EL (cell line): ENCODE results near the gene CASTOR1.

Experiments
- DNase-seq: peaks from one replicate; pipeline ENCODE4 v3.0.0-alpha.2; 2016

The CASTOR1 gene

DNA sequence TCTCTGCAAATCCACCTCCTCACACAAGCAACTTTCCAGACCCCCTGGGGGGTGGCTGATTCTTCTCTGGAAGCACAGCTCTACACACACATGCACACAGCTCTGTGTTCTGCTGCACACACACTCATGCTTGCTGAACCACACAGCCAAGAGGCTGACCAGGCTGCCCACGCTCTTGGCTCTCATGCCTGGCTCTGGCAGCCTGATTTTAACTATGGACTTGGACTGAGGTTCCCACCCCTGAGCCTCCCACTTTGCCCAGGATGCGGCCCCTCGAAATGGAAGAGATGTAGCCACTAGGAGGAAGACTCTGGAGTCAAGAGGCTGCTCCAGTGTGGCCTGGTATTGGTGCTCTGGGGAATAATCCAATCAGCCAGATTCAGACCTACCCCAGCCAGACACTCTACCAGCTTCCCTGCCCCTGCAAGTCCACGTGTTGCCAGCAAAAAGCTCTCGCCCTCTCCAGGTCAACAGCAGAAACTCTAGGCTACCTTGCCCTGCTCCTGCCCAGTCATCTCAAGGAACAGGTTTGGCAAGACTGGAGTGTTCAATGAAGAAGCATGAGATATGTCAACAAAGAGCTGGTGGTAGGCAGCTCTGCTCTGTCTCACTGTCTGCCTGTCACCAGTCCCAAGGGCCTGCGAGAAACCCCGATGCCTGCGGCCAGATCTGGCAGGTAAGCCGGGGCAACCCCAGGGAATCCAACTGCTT, 8.8 kb upstream of the CASTOR1 start:
- no peak for DNase-seq

DNA sequence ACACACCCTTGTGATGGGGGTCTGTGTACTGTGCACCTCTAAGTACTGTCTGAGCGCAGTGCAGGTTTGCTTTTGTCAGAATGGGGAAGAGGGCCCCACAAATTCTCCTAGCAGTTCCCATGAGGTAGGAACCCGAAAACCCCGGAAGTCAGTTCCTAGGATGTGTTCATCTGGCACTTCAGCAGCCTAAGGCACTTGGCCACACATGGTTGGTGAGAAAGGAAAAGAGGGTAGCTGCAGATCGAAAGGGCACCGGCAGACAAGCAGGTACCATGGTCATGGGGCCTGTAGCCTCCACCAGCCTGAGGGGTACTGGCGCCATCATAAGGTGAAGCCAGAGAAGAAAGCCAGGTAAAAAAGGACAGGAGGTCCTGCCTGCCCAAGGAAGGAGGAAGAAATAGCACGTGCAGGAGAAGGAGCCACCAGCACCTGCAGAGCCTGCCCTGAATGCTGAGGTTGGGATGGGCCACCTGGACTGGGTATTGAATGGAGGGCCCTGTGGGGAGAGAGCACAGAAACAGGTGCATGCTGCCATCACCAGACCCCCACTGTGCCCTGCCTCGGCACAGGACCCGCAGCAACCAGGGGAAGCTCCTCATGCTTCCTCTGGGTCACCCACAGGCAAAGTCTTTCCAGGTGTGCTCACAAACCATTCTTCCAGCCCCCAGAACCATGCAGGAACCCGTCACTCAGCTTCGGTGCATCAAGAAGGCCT, 8.1 kb upstream of the CASTOR1 start:
- no peak for DNase-seq

DNA sequence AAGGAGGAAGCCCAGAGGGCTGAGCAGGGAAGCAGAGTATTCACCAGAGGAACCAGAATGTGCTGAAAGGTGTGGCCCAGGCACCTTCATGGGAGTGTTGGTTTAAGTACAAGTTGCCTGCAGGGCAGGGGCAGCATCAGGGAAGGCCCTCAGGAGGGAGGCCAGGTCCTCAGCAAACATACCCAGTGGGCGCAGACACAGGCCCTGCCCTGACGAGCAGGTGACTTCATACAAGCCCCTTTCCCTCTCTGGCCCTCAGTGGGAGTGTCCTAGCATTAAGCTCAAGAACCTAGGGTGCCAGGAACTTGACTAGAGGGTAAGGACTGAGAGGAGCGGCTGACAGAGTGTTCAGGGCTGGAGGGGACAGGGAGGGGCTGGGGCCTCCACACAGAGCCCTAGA, 7.5 kb upstream of the CASTOR1 start:
- DNase-seq: no peak

DNA sequence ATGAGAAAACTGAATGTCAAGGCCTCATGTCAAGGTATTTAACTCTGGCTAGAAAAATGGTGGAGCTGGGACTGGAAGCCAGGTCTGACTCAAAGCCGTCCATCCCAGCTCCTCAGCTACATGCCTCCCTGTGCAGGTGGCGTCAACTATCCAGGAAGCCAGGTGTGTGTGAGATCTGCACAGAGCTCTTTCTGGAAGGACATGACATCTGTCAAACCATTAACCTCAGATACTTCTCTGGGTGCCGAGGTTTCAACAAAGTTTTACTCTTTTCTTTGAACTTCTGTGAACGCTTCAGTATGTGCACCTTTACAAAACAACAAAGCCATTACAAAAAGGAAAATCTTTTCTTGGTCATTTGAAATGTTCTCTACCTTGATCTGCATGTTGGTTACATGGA, 7.0 kb upstream of the CASTOR1 start:
- no peak for DNase-seq

DNA sequence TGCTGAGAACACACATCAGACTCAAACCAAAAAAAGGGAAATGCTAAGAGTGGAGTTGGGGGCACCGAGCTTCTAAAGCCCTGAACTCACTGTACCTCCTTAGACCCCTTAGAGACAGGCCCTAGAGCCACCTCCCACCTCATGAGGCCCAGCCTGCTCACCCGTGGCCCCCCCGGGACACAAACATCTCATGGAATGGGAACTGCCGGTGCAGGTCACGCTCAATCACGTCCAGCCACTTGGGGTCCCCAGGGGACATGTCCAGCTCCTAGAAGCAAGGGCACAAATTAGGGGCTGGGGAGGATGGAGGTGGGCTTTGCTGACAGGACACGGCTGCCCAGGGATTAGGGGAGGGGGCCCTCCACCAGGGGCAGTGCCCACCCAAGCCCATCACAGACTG, 6.3 kb upstream of the CASTOR1 start:
- no peak for DNase-seq

DNA sequence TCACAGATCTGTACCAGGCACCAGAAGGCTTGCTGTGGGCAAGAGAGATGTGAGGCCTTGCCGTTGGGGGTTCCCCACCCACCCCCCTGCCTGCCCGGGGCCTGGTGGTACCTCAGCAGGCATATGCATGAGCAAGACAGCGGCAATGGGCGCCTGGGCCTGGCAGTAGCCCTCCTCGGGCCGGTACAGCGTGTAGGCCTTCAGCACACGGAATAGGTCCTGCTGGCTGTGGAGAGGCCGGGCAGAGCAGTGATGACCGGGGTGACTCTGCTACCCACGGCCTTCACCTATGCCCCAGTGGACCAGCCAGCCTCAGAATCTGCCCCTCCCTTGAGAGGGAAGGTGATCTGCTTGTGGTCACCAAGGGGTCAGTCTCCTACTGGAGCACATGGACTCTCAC, 5.5 kb upstream of the CASTOR1 start:
- no peak for DNase-seq

DNA sequence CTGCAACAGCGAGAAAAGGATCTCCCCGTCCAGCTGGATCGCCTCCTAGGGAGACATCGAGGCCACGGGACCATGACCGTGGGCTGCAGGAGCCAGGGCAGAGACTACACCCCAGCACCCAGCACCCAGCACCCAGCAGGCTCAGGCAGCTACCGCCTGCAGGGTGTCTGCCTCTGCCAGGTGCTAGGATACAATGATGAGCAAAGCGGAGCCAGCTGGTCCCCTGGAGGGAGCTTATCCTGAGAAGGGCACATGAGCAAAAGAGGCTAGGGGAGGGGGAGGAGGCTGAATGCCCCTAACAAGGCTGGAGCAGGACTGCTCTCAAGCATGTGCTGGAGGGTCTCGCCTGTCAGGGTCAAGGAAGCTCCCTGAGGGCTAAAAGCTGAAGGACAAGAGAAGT, 4.8 kb upstream of the CASTOR1 start:
- DNase-seq: no peak

DNA sequence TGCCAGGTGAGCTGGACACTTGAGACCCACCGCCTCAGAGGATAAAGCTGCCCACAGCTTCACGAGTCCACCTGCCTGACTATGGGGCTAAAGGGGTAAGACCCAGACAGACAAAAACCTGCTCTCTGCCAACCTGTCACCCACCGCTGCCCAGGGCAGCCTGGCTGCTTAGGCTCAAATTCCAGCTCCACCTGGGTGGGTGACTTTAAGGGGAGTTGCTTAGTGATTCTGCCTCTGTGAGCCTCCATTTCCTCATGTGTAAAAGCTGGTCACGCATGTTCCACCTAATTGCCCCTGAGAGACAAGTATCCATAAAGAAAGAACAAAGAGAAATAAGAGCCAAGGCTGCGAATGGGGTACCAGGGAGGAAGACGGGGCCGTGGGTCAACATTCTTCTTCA, 3.7 kb upstream of the CASTOR1 start:
- no peak for DNase-seq

DNA sequence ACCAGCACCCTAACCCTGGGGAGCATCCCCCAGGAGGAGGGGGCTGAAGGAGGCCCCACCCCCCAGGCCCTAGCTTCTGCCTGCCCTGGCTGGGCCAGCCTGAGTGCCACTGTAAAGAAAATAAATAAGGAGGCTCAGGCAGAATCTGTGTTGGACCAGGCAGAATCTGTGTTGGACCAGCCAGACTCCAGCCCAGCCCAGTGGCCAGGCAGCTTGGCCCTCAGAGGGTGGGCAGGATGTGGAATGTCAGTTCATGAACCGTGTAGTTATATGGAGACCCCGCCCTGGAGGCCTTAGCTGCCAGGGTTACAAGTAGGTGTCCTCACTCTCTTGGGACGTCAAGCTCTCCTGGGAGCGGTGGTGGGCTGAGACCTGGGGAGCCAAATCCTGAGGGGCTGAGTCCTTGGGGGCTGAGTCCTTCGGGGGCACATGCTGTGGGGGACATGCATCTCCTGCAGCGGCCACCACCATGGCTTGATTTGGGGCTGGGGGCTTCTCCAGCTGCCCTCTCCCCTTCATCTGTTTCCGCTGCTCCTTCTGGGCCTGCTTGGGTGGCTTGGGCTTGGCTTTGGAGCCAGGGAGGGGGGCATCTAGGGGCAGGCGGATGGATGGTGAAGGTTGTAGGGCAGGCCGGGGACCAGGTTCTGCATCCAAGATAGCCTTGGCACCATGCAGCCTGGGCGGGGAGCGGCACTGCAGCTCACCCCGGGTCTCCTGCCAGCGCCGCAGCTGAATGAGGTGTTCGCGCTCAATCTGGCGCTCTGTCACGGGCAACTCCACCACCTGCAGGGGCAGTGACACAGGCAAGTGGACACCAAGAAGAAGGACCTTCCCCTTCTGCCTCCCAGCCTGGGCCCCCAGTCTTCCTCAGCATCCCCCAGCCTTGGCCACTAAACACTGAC, 3.0 kb upstream of the CASTOR1 start:
- no peak for DNase-seq

DNA sequence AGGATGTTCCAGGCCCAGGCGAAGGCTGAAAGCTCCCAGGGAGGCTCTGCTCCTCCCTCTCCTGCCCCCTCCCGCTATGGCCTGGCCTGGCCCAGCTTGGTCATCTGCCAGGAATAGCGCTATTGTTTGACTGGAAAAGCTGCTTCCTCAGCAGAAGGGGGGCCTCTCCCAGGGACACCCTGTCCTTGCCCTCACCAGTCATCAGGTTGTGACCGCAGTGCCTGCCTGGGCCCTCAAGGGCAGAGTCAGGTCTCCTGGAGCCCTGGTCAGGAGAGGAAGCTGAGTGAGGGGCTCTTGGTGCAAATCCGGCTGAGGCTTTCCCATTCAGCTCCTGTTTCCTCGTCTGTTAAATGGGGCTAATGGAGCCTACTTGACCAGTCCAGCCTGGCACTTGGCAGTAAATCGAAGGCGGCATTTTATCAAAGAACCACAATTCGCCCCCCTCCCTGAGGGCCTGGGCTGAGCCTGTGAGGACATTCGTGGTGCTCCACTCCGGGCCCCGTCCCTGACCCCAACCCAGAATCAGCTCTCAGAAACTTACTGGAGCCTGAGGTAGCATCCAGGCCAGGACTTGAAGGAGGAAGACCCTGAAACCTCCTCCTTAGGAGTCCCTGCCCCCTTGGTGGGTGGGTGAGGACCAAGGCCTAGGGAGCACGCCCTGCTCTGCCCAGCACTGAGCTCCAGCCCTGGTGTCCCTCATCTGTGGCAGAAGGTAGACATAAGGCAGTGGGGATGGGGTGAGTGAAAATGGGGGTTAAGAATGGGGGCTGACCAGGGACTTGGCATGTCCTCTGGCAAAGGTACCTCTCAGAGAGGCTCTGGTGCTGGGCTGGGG, 2.0 kb upstream of the CASTOR1 start:
- DNase-seq: peak; percentile 53

DNA sequence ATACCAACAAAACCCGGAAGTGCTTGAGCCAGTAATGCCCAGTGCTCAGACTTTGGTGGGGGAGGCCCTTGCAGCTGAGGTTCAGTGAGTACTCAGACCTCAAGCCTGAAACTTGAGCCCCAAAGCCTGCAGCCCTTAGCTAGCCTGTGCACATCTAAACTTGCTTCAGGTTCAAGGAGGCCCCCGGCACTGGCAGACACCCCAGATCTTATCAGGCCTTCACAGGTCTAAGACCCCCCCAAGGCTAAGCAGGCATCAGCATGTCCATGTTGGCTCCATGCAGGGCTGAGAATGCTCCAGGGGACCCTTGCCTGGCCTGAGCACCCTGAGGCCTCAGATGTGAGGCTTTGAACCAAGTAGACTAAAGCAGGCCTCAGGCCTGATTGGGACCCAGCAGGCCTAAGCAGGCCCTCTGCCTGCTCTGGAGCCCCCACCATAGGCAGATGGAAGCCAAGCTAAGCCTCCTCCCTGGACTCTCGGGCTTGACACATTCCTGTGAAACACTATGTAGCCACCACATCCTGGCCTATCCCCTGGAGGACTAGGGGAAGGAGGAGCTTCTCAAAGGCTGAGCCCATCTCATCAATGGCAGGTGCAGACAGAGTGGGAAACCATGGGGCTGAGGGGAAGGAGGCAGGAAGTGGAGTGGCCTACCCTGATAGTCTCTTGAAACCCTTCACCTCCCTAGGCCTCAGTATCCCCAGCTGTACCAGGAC, 1.2 kb upstream of the CASTOR1 start:
- DNase-seq: peak; percentile 72

DNA sequence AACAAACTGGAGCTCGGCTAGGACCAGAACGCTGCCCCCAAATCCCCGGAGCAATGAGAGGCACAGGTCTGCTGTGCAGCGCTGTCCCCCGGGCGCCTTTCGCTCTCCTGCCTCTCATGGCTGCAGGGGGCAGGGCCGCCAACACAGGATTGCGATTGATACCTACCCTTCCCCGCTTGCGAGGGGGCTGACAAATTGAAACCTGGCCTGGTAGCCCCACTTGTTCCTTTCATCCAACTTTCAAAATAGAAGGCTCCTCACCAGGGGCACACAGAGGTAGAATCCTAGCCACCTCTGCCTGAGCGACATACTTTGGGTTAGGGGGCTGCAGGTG, 642 bp upstream of the CASTOR1 start:
- no peak for DNase-seq

DNA sequence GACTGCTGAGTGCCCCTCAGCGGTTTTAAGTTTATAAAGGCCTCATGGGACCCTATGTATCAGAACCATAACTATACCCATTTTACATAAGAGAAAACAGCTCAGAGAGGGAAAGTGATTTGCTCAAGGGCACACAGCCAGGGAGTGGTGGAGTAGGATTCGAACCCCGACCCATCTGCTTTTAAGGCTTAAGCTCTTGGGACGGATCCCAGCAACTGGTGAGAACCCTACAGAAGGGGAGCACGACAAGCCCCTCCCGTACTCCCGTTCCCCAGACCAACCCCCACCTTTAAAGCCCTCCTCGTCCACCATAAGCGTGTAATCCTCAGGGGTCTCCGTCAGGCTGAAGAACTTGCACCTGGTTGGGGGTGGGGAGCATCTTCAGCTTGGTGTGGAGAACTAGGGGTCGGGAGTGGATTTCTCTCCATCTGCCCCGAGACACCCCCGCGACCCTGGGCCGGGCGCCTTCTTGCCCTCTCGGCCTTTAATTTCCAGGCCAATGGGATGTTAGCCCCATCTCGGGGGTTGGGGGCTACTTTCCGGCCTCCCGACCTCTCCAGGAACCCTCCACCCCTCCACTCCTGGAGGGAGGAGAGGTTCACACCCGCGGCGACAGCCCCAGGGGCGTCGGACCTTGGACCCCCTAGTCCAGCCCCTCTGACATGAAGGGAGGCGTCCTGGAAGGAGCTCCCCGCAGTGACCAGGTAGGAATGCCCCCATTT, 725 bp downstream of the CASTOR1 start:
- DNase-seq: no peak

DNA sequence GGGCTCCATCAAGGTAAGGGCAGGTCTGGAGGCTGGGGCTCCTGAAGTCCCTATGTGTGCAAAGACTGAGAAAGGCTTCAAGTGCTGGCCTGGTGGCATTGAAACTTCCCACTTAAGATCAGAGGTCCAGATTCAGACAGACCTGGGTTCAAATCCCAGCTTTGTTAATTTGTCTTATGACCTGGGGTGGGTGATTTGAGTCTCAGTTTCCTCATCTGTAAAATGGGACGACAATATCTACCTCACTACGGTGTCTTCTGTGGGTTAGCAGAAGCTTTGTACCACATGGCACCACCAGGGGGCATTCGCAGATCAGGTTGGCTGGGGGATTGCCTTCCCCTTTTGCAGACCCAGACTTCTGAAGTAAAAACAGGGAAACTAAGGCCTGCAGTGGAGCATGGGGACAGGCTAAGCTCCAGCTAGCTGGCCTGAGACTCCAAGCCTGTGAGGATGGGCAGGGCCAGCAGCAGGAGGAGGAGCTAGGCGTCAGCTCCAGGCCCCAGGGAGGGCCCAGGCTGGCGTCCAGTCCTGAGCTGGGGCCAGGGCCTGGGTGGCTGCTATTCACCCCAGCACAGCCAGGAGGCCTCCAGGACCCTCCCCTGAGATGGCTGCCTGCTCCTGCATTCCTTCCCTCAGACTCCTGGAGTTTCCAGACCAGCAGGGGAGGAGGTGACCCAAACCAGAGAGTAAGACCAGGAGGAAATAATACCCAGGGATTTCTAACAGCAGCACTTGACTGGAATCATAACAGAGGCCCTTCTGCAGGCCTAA, 1.5 kb downstream of the CASTOR1 start:
- peak; percentile 93 for DNase-seq

DNA sequence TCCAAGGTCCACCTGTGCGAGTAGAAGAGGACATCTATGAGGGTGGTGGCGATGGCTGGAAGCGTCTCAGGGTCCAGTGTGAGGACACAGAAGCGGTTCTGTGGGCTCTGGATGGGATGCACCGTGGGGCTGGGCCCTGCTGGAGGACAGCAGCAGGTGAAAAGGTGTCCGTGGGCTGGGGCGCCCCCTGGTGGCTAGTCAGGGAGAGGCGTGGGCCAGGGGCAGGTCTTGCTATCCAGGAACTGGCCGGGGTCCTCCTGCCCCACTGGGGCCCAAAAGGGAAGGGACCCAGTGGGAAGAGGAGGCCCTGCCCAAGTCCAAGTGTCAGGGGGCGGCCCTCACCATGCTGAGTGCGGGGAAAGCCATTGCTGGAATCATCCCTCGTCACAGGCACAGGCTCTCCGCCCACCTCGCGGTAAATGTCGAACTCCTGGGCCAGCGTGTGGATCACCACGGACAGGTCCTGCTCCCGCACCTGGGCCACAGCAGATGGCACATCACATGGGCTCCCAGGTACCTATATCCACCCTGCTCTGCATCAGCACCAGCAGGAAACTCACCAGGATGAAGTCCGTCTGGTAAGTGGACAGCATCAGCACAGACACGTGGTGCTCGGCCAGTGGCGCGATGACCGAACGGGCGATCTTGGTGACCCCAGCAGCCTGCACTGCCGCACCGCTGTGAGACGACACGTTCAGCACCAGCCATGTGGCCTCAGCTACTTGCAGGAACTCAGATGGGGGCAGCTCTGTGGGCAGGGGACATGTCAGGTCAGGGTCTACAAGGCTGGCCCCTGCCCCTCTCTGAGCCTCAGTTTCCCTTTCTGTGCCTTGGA, 2.3 kb downstream of the CASTOR1 start:
- peak; percentile 57 for DNase-seq

DNA sequence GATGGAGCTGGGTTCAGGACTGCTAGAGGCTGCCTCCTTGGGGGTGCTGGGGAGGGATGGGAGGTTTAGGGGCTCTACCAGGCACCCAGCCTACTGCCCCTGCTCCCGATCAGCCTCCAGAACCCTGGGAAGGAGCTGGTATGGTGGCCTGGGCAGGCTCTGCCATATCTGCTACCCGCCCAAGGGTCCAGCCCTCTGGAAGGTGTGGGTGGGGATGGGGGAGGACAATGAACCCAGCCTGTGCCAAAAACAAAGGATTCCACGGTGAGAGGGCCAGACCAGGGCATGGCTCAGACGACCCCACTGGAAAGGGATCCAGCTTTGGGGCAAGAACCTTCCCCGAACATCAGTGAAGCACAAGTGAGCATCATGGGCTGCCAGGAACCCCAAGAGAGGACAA, 3.0 kb downstream of the CASTOR1 start:
- DNase-seq: no peak

DNA sequence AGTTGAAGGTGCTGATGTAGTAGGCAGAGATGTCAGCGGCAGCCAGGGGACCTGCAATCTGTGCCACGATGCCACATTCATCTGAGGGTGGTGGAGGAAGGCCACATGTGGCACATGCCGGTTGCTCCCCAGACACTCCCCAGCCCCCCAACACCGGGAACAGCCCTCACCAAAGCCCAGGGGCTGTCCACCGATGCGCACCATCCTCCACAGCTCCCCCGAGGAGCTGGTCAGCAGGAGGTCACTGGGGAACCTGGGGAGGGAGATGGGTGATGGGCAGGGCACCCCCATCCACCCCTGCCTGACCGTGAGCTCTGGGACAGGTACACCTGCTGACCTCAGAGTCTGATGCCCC, 3.5 kb downstream of the CASTOR1 start:
- no peak for DNase-seq

DNA sequence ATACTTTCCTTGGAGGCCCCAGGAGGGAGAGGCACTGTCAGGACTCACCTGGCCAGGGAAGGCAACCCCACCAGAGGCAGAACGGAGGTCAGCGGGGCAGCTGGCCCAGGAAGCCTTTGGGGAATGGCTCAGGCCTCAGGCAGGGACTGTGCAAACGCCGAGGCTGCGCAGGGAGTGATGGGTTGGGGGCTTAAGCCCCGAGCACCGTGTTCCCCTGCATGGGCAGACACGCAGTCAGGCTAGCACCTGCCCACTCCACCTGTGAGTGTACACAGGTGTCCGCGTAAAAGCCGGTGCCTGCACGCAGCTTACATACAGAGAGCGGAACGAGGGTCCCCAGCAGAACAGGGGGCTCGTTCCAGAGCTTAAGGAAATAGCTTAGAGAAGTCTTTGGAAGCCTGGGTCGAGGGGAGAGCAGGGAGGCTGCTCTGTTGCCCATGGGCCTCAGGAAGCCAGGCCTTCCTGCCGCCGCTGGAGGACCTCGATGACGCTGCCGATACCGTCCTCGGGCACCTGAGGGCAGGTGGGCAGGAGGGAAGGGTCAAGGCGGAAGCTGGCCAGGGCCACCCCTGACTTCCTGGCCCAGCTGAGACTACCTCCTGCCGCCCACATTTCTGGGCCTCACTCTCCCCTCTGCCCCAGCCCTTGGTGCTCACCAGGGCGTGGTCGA, 4.0 kb downstream of the CASTOR1 start:
- DNase-seq: no peak

DNA sequence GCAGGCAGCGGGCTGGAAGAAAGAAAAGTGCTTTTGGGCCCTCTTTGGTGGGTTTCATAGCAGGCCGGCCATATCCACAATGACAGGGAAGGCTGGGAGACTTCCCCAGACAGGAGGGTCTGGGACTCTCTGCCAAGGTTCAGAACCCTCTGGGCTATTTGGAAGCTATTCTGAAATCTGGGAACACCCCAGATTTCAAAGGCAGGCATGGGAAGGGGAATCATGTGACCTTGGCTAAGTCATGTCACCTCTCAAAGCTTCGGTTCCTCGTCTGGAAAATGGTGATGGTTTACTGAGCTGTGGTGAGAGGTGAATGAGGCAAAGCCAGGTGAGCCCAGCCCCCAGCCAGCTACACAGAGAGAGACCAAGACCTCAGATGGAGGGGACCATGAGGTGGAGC, 4.6 kb downstream of the CASTOR1 start:
- no peak for DNase-seq
